NCI-H1417 treated with DMSO at 0.1 percent for 48 hours (cell line): ENCODE measurements around the gene TSC22D2.

Experiments used
- DNase-seq: peaks from one replicate; lab custom pipeline; 2025; lab: John Stamatoyannopoulos, UW

Gene TSC22D2

GRCh38 chr3:150408221-150409124 is at the start of gene TSC22D2:
Gene TSC22D2, plus strand, starts transcription at chr3:150408298. Its CDS starts 1,053 bp downstream, at chr3:150409351.
- peak; percentile 92 for DNase-seq

GRCh38 chr3:150359381-150359780 is 48.7 kb upstream of the TSC22D2 start:
- no peak for DNase-seq

GRCh38 chr3:150360966-150361365 is 47.1 kb upstream of the TSC22D2 start:
- DNase-seq = no peak

GRCh38 chr3:150362515-150363302 is 45.4 kb upstream of the TSC22D2 start:
- no peak for DNase-seq

- DNase-seq = no peak
These were observed 44.7 kb upstream of the TSC22D2 start for GRCh38 chr3:150363420-150363819.

- no peak for DNase-seq
These were observed 42.9 kb upstream of the TSC22D2 start for GRCh38 chr3:150365132-150365604.

GRCh38 chr3:150367757-150368156 is 40.3 kb upstream of the TSC22D2 start:
- DNase-seq = no peak

- no peak for DNase-seq
These were observed 37.9 kb upstream of the TSC22D2 start for GRCh38 chr3:150370122-150370602.

- DNase-seq = no peak
These were observed 37.1 kb upstream of the TSC22D2 start for GRCh38 chr3:150370999-150371398.

GRCh38 chr3:150371741-150372254 is 36.3 kb upstream of the TSC22D2 start:
- no peak for DNase-seq

- no peak for DNase-seq
These were observed 35.8 kb upstream of the TSC22D2 start for GRCh38 chr3:150372320-150372719.

GRCh38 chr3:150372722-150373121 is 35.4 kb upstream of the TSC22D2 start:
- DNase-seq = no peak

- no peak for DNase-seq
These were observed 34.7 kb upstream of the TSC22D2 start for GRCh38 chr3:150373234-150373875.

GRCh38 chr3:150374975-150375374 is 33.1 kb upstream of the TSC22D2 start:
- DNase-seq = no peak

GRCh38 chr3:150376001-150376848 is 31.9 kb upstream of the TSC22D2 start:
- no peak for DNase-seq

- DNase-seq = no peak
These were observed 30.3 kb upstream of the TSC22D2 start for GRCh38 chr3:150377601-150378300.

GRCh38 chr3:150378301-150378748 is 29.8 kb upstream of the TSC22D2 start:
- DNase-seq = no peak

GRCh38 chr3:150379469-150379868 is 28.6 kb upstream of the TSC22D2 start:
- no peak for DNase-seq

- no peak for DNase-seq
These were observed 23.5 kb upstream of the TSC22D2 start for GRCh38 chr3:150384296-150385212.
